ENCODE measurements around the gene FAM174B. TPM values are rescaled to one million over a fixed set of nuclear protein-coding genes. Genes with fewer than 3 reads are reported as not detected.

Gene FAM174B
- total RNA-seq, 2 donors from 2014 or later: 25.2 to 25.7 TPM

GRCh38 chr15:92648190-92648875 is 7.2 kb downstream of the FAM174B start:
- no peak for DNase-seq
- no peaks in the 10 kb centered on the region for H3K36me3 ChIP-seq
- no peaks in the 10 kb centered on the region for H3K4me1 ChIP-seq
- H3K27me3 ChIP-seq: no peaks in the 10 kb centered on the region
- H3K27ac ChIP-seq: no peak overlapping the region
- no peak for TF ChIP-seq CTCF (IDR thresholded peaks at IDR 0.05)
- H3K4me3 ChIP-seq: no peak overlapping the region
- no peaks in the 10 kb centered on the region for H3K9me3 ChIP-seq
- intact Hi-C loops (cut with DNase I): no loop called here
- no peak overlapping the region for H3K9ac ChIP-seq (ENCODE audit: low read depth in 2 of 2, low read length in 2 of 2)

GRCh38 chr15:92647467-92648163 is 8.0 kb downstream of the FAM174B start:
- Histone ChIP-seq H3K27ac (no peak overlapping the region), H3K36me3 (no peaks in the 10 kb centered on the region), H3K9ac (ENCODE audit: low read depth in 2 of 2, low read length in 2 of 2) (no peak overlapping the region), H3K27me3 (no peaks in the 10 kb centered on the region), H3K4me1 (no peaks in the 10 kb centered on the region), H3K9me3 (no peaks in the 10 kb centered on the region), H3K4me3 (no peak overlapping the region)
- no peak for DNase-seq
- no peak for TF ChIP-seq CTCF (IDR thresholded peaks at IDR 0.05)
- intact Hi-C loops (cut with DNase I): no loop called here

DNA sequence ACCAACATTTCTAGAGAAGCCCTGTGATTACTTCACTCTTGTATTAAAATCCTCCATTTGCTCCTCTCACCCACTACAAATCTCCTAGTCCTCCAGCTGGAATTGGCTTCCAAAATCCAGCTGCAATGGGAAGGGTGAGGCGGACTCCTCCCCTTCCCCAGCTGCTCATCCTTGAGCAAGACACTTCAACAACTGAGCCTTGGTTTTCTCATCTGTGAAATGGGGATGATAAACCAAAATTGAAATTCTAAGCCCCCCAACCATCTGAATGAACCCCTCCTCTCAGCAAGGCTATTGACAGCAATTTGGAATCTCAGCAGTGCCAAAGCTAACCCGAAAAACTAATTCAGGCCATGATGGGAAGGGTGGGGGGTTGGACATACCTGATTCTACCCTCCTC is 9.4 kb downstream of the FAM174B start:
- no peak for TF ChIP-seq CTCF (IDR thresholded peaks at IDR 0.05)
- intact Hi-C loops (cut with DNase I): no loop called here
- Histone ChIP-seq H3K27ac (no peak overlapping the region), H3K9ac (ENCODE audit: low read depth in 2 of 2, low read length in 2 of 2) (no peak overlapping the region), H3K4me1 (no peaks in the 10 kb centered on the region), H3K27me3 (no peaks in the 10 kb centered on the region), H3K36me3 (no peaks in the 10 kb centered on the region), H3K4me3 (no peak overlapping the region), H3K9me3 (no peaks in the 10 kb centered on the region)
- no peak for DNase-seq

DNA sequence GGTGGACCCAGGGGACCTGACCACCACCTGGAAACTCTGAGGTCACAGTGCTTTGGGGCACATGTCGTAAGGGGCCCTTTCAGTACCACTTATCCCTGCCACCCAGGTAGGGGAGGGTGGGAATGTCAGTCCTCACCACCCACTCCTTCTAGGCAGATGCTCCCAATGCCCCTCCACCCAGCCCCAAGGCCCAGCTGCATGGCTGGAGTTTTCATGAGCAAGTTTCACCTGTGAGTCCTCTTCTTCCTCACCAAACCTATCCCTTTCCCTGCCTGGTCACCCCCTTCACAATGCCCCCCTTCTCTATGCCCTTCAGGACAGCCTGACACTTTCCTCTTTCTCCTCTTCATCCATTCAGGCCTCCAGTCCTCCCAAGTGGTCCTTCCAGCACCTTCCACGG is 9.8 kb downstream of the FAM174B start:
- H3K9ac ChIP-seq (ENCODE audit: low read depth in 2 of 2, low read length in 2 of 2): no peak overlapping the region

GRCh38 chr15:92645051-92645631 is 10.4 kb downstream of the FAM174B start:
- H3K9ac ChIP-seq (ENCODE audit: low read depth in 2 of 2, low read length in 2 of 2): no peak overlapping the region
- no peaks in the 10 kb centered on the region for H3K36me3 ChIP-seq
- H3K27me3 ChIP-seq: no peaks in the 10 kb centered on the region
- no peak for DNase-seq
- H3K4me3 ChIP-seq: no peak overlapping the region
- H3K9me3 ChIP-seq: no peaks in the 10 kb centered on the region
- no peaks in the 10 kb centered on the region for H3K4me1 ChIP-seq
- intact Hi-C loops (cut with DNase I): no loop called here
- TF ChIP-seq CTCF (IDR thresholded peaks at IDR 0.05): no peak
- no peak overlapping the region for H3K27ac ChIP-seq

More for the DNA sequence above, 9.8 kb downstream of the FAM174B start:
- TF ChIP-seq CTCF (IDR thresholded peaks at IDR 0.05): no peak
- H3K27me3 ChIP-seq: no peaks in the 10 kb centered on the region
- intact Hi-C loops (cut with DNase I): no loop called here
- no peak for DNase-seq
- no peaks in the 10 kb centered on the region for H3K4me1 ChIP-seq
- H3K4me3 ChIP-seq: no peak overlapping the region
- H3K36me3 ChIP-seq: no peaks in the 10 kb centered on the region
- H3K27ac ChIP-seq: no peak overlapping the region
- H3K9me3 ChIP-seq: no peaks in the 10 kb centered on the region
